D721Med (cell line): ENCODE results near the gene LMNA.

Source experiments
- DNase-seq: peaks from one replicate; pipeline ENCODE4 v3.0.0; 2011; ENCODE audit warnings: low spot score; ENCODE audit not compliant: insufficient read length
- FAIRE-seq: peaks from 2 replicates; lab custom pipeline; 2011; peaks lifted over from hg19 to GRCh38; lab: Jason Lieb, UNC
- TF ChIP-seq, protein P1 (sequence below): IDR thresholded peaks from 2 replicates; pipeline ENCODE4 v1.5.1; 2012; ENCODE audit warnings: mild to moderate bottlenecking, control low read depth; ENCODE audit not compliant: insufficient read depth; ENCODE audit errors: missing control alignments

Gene LMNA

DNA sequence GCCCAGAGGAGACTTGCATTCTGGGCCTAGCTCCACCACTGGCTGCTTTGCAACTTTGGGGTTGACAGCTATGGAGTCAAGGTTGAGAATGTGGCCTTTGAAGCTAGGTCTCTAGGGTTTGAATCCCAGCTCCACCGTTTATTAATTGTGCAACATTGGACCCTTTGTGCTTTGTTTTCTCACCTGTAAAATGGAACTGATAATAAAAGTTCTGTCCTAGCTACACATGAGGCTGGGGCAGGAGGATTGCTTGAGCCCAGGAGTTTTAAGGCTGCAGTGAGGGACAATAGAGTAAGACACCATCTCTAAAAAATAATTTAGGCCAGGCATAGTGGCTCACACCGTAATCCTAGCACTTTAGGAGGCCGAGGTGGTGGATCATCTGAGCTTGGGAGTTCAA, 15.2 kb upstream of the LMNA start:
- DNase-seq: no peak
- FAIRE-seq: no peak
- TF ChIP-seq, protein P1, sequence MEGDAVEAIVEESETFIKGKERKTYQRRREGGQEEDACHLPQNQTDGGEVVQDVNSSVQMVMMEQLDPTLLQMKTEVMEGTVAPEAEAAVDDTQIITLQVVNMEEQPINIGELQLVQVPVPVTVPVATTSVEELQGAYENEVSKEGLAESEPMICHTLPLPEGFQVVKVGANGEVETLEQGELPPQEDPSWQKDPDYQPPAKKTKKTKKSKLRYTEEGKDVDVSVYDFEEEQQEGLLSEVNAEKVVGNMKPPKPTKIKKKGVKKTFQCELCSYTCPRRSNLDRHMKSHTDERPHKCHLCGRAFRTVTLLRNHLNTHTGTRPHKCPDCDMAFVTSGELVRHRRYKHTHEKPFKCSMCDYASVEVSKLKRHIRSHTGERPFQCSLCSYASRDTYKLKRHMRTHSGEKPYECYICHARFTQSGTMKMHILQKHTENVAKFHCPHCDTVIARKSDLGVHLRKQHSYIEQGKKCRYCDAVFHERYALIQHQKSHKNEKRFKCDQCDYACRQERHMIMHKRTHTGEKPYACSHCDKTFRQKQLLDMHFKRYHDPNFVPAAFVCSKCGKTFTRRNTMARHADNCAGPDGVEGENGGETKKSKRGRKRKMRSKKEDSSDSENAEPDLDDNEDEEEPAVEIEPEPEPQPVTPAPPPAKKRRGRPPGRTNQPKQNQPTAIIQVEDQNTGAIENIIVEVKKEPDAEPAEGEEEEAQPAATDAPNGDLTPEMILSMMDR: no peak

DNA sequence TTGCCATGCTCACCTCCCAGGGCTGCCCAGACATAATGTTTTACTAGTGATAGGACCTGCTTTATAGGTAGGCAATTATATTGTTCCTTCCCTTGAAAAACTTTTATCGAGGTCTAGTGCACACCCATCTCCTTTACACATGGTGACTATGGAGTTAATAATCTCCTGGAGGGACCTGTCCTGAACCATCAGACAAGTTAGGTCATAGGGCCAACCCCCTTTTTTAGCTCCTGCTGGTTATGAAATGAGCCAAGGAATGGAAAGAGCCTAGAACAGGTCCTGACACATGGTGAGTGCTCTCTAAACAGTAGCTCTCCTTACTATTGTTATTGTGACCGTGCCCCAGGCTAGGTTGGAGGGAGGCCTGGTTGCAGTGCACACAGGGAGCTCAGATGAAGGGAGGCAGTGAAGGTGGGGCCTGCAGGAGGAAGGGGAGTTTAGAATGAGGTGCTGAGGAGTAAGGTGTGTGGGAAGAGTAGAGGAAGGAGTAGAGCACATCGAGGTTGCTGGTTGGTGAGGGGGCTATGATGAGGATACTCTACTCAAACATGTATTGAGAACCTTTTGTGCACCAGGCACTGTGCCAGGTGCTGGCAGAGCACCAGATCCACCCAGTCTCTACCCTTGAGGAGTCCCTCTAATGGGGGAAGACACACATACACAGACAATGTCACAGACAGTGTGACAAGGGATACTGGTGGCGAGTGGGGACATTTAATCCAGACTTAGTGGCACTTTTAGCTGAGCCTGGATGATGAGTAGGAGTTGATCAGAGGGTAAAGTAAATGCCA, 14.1 kb upstream of the LMNA start:
- FAIRE-seq (no peak), DNase-seq (no peak)
- TF ChIP-seq, protein P1: no peak

- TF ChIP-seq, protein P1: no peak
- DNase-seq (no peak), FAIRE-seq (no peak)
Measured at GRCh38 chr1:156101880-156102279, 12.6 kb upstream of the LMNA start.

DNA sequence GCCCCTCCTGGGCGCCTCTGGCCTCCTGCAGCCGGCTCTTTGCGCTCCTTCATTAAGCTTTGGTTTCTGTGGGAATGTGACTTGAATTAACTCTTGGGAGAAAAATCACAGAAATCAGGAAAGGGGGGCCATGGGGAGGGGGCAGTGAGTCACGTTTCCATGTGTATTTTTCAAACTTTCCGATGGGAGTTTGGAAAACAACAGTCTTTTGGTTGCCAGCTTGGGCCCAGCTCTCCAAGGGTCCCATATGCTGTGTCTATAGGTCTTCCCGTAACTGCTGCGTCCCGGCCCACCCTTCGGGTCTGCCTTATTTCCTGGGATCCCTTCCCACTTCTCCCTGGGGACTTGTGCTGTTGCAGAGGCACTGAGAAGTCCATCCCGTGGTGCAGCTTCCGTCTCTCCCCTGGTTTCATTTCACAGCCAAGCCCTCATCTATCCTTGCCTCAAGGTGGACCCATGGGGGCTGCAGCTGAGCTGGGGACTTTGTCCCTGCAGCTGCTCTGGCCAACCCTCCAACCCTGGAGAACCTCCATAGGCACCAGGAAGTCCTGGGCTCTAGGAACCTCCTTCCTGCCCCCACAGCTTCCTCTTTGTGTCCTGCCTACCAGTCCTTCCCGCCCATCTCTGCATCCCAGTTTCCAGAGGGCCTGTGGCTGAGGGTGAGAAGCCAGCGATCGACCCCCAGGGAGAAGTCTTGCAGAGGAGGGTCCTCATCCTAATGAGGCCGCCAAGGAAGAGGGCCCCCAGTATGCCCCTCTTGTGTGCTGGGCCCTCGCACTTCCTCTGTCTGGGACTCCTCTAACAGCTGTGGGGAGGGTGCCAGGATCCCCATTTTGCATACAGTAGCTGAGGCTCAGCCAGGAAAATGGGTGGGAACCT, 11.6 kb upstream of the LMNA start:
- DNase-seq (no peak), FAIRE-seq (no peak)
- TF ChIP-seq, protein P1: no peak

- no peak for FAIRE-seq
- no peak for DNase-seq
- TF ChIP-seq, protein P1: no peak
Measured at GRCh38 chr1:156103521-156103947, 11.0 kb upstream of the LMNA start.

DNA sequence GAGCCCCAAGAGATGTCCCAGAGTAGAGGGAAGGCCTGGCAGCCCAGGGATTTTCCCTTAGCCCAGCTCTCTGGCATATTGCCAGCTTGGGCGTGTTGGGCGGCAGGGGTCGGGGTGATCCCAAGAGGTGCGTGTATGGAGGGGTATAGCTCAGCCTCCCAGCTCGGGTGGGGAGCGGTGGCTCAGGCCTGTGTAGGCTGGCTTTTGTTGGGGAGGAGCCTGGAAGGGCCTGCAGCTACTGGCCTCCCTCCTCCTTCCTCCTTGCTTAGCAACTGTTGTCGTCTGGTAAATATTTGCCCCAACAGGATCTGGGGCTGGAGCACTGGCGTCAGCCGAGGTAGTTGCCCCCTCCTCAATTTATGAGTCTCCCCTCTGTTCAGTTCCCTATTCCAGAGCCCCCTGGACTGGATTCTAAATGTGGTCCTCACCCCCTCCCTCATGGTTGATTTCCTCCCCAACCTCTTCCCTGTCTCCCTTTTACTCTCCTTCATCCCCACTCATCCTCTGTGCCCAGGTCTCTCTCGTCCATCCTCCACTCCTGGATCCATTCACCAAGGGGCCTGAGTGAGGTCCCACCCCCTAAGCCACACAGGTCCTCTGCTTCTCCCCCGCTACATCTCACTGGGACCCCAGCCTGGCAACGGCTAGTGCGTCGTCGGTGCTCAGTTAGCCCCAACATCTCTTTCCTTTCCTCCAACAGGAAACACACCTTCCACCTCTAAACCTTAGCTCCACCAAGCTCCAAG, 10.3 kb upstream of the LMNA start:
- DNase-seq (no peak), FAIRE-seq (no peak)
- TF ChIP-seq, protein P1: no peak
